T-helper 1 cell treated with Interleukin-12 subunit alpha and Interleukin-12 subunit beta and Interleukin-4 antibody, amounts not matched to agents 30 μg/mL and 1 μg/mL, for 36 hours (primary cell): ENCODE data around the gene DTNB.
"Not testable (repeated sequence)": the region's sequence is repeated elsewhere in the genome, so short reads cannot be mapped to it uniquely, and the experiment has no call there.

ENCODE experiments used
- H3K27ac Mint-ChIP-seq: one replicate; pipeline ENCODE4 v1.8.0; 2021; ENCODE audit warnings: mild to moderate bottlenecking, mixed read lengths
- H3K27me3 Mint-ChIP-seq: one replicate; pipeline ENCODE4 v1.8.0; 2021; ENCODE audit warnings: low read depth, mixed read lengths
- H3K36me3 Mint-ChIP-seq: one replicate; pipeline ENCODE4 v1.8.0; 2021; ENCODE audit warnings: low read depth, mixed read lengths
- H3K4me1 Mint-ChIP-seq: one replicate; pipeline ENCODE4 v1.8.0; 2021; ENCODE audit warnings: low read depth, mixed read lengths
- H3K4me3 Mint-ChIP-seq: one replicate; pipeline ENCODE4 v1.8.0; 2021; ENCODE audit warnings: mild to moderate bottlenecking, moderate library complexity, mixed read lengths
- H3K9me3 Mint-ChIP-seq: one replicate; pipeline ENCODE4 v1.8.0; 2021; ENCODE audit warnings: mixed read lengths

Gene DTNB

DNA sequence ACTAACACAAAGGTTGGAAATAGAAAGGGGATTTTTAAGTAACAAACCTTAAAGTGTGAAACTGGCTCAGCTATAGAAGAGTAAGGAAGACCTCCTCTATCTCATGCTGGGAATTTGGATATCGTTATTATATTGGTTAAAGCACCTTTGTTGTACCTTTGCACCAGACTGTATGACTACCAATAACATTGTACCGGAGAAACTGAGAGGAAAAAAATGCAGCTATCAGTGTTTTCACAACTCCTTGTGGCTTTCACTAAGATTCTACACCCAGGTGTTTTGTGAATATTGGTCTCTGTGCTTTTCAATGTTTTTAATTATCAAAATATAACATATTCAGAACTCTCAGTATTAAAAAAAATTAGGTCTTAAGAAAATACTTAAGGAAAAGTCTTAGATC is 48.7 kb downstream of the DTNB start:
- Mint-ChIP-seq H3K27ac (no peak overlapping the region), H3K4me1 (no peaks in the 10 kb centered on the region), H3K27me3 (no peaks in the 10 kb centered on the region), H3K9me3 (no peaks in the 10 kb centered on the region), H3K36me3 (peaks cover 15% of the 10 kb centered on the region), H3K4me3 (no peak overlapping the region)

DNA sequence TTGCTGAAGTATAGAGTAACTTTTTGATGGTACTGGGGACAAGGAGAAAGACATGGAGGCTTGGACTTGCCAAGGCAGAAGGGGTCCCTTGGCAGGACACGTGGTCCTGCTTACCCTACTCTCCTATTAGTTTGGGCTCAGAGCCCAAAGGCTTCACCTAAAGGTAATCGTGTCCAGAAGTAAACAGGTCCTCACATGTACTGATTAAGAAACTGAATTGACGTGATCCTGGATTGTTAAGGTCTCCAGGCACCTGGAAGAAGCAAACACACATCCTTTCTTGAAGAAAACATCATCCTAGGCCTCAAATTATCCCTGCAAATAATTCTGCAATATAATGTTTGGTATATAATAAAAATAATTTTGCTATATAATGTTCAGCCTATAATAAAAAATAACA is 50.0 kb downstream of the DTNB start:
- H3K36me3 Mint-ChIP-seq = peaks cover 15% of the 10 kb centered on the region

GRCh38 chr2:25620711-25621110 is 52.7 kb downstream of the DTNB start:
- no peaks in the 10 kb centered on the region for H3K27me3 Mint-ChIP-seq
- no peak overlapping the region for H3K4me3 Mint-ChIP-seq
- H3K9me3 Mint-ChIP-seq = no peaks in the 10 kb centered on the region
- peaks cover 10% of the 10 kb centered on the region for H3K36me3 Mint-ChIP-seq
- peaks cover 2% of the 10 kb centered on the region for H3K4me1 Mint-ChIP-seq
- no peak overlapping the region for H3K27ac Mint-ChIP-seq

More for the DNA sequence above, 50.0 kb downstream of the DTNB start:
- H3K4me1 Mint-ChIP-seq = no peaks in the 10 kb centered on the region
- H3K9me3 Mint-ChIP-seq = no peaks in the 10 kb centered on the region
- H3K27ac Mint-ChIP-seq = no peak overlapping the region
- no peaks in the 10 kb centered on the region for H3K27me3 Mint-ChIP-seq
- no peak overlapping the region for H3K4me3 Mint-ChIP-seq

DNA sequence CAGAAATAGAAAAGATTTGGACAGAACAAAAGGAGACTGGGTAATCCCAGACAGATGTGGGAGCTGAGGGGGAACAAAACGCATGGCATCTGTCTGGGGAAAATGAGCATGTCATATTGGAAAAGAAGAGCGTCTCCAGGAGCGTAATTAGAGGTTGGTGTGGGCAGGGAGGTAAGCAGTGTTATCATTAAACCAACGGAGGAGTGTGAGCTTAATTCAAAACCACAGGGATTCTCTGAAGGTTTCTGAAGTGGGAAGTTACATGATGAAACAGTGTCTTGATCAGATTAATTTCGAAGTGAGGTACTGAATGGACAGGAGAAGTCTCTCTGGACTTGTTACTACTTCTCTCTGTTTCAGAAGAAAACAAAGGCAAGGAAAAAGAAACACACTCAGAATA is 53.3 kb downstream of the DTNB start:
- H3K9me3 Mint-ChIP-seq = no peaks in the 10 kb centered on the region
- H3K4me3 Mint-ChIP-seq = no peak overlapping the region
- peaks cover 10% of the 10 kb centered on the region for H3K36me3 Mint-ChIP-seq
- peaks cover 2% of the 10 kb centered on the region for H3K4me1 Mint-ChIP-seq
- no peak overlapping the region for H3K27ac Mint-ChIP-seq
- H3K27me3 Mint-ChIP-seq = no peaks in the 10 kb centered on the region

DNA sequence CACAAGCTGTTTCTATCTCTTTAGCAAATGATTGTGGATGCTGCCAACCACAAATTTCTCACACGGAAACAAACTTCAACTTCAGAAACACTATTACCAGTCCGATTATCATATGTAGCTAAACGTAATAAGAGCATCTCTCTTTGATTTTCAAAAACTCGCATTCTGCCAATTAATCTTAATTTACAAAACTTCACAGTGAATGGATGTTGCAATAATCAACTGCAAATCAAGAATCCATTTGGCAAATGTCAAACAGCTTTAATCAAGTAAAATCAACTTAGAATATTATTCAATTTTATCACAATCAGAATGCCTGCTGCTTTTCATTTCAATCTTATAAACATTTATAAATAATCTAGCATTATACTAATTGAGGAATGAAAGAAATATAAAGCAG is 54.2 kb downstream of the DTNB start:
- H3K4me3 Mint-ChIP-seq = no peak overlapping the region
- H3K9me3 Mint-ChIP-seq = no peaks in the 10 kb centered on the region
- H3K27ac Mint-ChIP-seq = no peak overlapping the region
- no peaks in the 10 kb centered on the region for H3K27me3 Mint-ChIP-seq
- peaks cover 2% of the 10 kb centered on the region for H3K4me1 Mint-ChIP-seq
- peaks cover 8% of the 10 kb centered on the region for H3K36me3 Mint-ChIP-seq

GRCh38 chr2:25618676-25619075 is 54.7 kb downstream of the DTNB start:
- H3K4me1 Mint-ChIP-seq = peaks cover 2% of the 10 kb centered on the region
- no peaks in the 10 kb centered on the region for H3K27me3 Mint-ChIP-seq
- H3K36me3 Mint-ChIP-seq = peaks cover 8% of the 10 kb centered on the region
- no peak overlapping the region for H3K27ac Mint-ChIP-seq
- no peaks in the 10 kb centered on the region for H3K9me3 Mint-ChIP-seq
- no peak overlapping the region for H3K4me3 Mint-ChIP-seq

- H3K9me3 Mint-ChIP-seq = no peaks in the 10 kb centered on the region
- H3K27ac Mint-ChIP-seq = no peak overlapping the region
- H3K36me3 Mint-ChIP-seq = peaks cover 5% of the 10 kb centered on the region
- H3K4me3 Mint-ChIP-seq = no peak overlapping the region
- H3K27me3 Mint-ChIP-seq = no peaks in the 10 kb centered on the region
- peaks cover 2% of the 10 kb centered on the region for H3K4me1 Mint-ChIP-seq
Measured at GRCh38 chr2:25617948-25618646, 55.3 kb downstream of the DTNB start.

- H3K9me3 Mint-ChIP-seq = no peaks in the 10 kb centered on the region
- H3K27me3 Mint-ChIP-seq = no peaks in the 10 kb centered on the region
- H3K36me3 Mint-ChIP-seq = no peaks in the 10 kb centered on the region
- no peak overlapping the region for H3K4me3 Mint-ChIP-seq
- no peak overlapping the region for H3K27ac Mint-ChIP-seq
- H3K4me1 Mint-ChIP-seq = peaks cover 4% of the 10 kb centered on the region
Measured at GRCh38 chr2:25615920-25616319, 57.5 kb downstream of the DTNB start.

DNA sequence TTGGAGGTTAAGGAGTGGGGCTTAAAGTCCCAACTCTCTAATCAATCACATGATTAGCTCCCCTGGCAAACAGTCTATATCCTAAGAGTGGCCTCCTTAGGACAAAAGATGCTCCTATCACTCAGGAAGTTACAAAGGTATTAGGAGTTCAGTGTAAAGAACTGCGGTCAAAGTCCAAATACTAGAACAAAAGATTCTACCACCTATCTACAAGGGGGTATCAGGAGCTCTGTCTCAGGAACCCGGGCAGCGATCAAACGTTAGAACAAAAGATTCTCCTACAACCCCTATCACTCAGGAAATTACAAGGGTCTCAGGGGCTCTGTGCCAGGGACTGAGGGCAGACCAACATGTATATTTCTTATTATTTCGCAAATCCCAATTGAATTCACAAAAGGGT is 58.0 kb downstream of the DTNB start:
- Mint-ChIP-seq H3K4me1 (peaks cover 7% of the 10 kb centered on the region), H3K27ac (no peak overlapping the region), H3K4me3 (no peak overlapping the region), H3K9me3 (no peaks in the 10 kb centered on the region), H3K36me3 (no peaks in the 10 kb centered on the region), H3K27me3 (no peaks in the 10 kb centered on the region)

- H3K27ac Mint-ChIP-seq = no peak overlapping the region
- no peak overlapping the region for H3K4me3 Mint-ChIP-seq
- peaks cover 7% of the 10 kb centered on the region for H3K4me1 Mint-ChIP-seq
- H3K27me3 Mint-ChIP-seq = no peaks in the 10 kb centered on the region
- no peaks in the 10 kb centered on the region for H3K36me3 Mint-ChIP-seq
- no peaks in the 10 kb centered on the region for H3K9me3 Mint-ChIP-seq
Measured at GRCh38 chr2:25614711-25615110, 58.7 kb downstream of the DTNB start.

GRCh38 chr2:25608718-25609117 is 64.7 kb downstream of the DTNB start:
- Mint-ChIP-seq H3K27me3 (no peaks in the 10 kb centered on the region), H3K4me1 (peaks cover 7% of the 10 kb centered on the region), H3K27ac (no peak overlapping the region), H3K4me3 (no peak overlapping the region), H3K36me3 (no peaks in the 10 kb centered on the region), H3K9me3 (no peaks in the 10 kb centered on the region)

DNA sequence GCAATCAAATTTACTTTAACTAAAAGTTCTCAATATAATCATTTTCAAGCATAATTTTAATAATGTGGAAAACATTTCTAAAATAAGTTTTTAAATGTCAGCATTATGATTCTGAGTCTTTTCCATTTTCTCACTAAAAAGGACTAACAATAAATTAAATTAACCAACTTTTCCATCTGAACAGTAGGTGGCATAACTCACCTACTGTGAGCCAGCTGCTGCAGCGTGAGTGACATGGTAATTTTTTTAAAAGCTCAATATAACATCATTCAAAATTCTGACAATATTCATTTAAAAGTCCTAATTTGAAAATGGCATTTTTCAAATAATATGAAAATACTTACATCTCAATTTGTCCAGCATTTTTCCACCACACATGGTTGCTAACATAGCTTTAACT is 66.5 kb downstream of the DTNB start:
- no peak overlapping the region for H3K27ac Mint-ChIP-seq
- peaks cover 9% of the 10 kb centered on the region for H3K4me1 Mint-ChIP-seq
- no peaks in the 10 kb centered on the region for H3K36me3 Mint-ChIP-seq
- no peaks in the 10 kb centered on the region for H3K27me3 Mint-ChIP-seq
- H3K9me3 Mint-ChIP-seq = no peaks in the 10 kb centered on the region
- no peak overlapping the region for H3K4me3 Mint-ChIP-seq

- Mint-ChIP-seq H3K4me3 (peak overlapping the region; percentile 2), H3K27me3 (no peaks in the 10 kb centered on the region), H3K27ac (peak overlapping the region; percentile 12), H3K9me3 (no peaks in the 10 kb centered on the region), H3K4me1 (peaks cover 23% of the 10 kb centered on the region), H3K36me3 (peaks cover 11% of the 10 kb centered on the region)
Measured at GRCh38 chr2:25602333-25602723, 71.0 kb downstream of the DTNB start.

DNA sequence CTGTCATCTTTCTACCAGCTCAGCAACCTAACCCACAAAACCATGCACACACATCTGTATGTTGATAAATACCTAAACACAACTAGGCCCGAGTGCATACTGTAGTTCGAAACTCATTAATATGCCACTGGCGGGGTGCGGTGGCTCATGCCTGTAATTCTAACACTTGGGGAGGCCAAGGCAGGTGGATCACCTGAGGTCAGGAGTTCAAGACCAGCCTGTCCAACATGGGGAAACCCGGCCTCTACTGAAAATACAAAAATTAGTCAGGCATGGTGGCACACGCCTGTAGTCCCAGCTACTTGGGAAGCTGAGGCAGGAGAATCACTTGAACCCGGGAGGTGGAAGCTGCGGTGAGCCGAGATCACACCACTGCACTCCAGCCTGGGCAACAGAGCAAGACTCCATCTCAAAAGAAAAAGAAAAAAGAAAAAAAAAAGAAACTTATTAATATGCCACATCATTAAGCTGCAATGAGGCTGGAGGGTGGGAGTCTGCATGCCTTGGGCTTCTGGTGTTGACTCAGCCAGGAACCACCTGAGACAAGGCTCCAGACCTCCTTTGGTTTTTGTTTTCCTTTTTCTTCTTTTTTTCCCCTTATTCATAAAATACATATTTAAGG is 71.6 kb downstream of the DTNB start:
- H3K36me3 Mint-ChIP-seq = peaks cover 11% of the 10 kb centered on the region
- H3K27ac Mint-ChIP-seq = peak overlapping the region; percentile 12
- H3K27me3 Mint-ChIP-seq, H3K9me3 Mint-ChIP-seq, H3K4me3 Mint-ChIP-seq: not testable (repeated sequence)
- H3K4me1 Mint-ChIP-seq = peaks cover 25% of the 10 kb centered on the region

GRCh38 chr2:25598911-25599310 is 74.5 kb downstream of the DTNB start:
- Mint-ChIP-seq H3K4me1 (peaks cover 26% of the 10 kb centered on the region), H3K4me3 (no peak overlapping the region), H3K27ac (no peak overlapping the region), H3K9me3 (no peaks in the 10 kb centered on the region), H3K27me3 (no peaks in the 10 kb centered on the region), H3K36me3 (peaks cover 13% of the 10 kb centered on the region)
